T-helper 1 cell treated with Interleukin-12 subunit alpha and Interleukin-12 subunit beta and Interleukin-4 antibody, amounts not matched to agents 30 μg/mL and 1 μg/mL, for 36 hours (primary cell): ENCODE measurements around the gene NUDT12.

Experiments
- H3K27ac Mint-ChIP-seq: one replicate; pipeline ENCODE4 v1.8.0; 2021; ENCODE audit warnings: mild to moderate bottlenecking, mixed read lengths
- H3K27me3 Mint-ChIP-seq: one replicate; pipeline ENCODE4 v1.8.0; 2021; ENCODE audit warnings: low read depth, mixed read lengths
- H3K36me3 Mint-ChIP-seq: one replicate; pipeline ENCODE4 v1.8.0; 2021; ENCODE audit warnings: low read depth, mixed read lengths
- H3K4me1 Mint-ChIP-seq: one replicate; pipeline ENCODE4 v1.8.0; 2021; ENCODE audit warnings: low read depth, mixed read lengths
- H3K4me3 Mint-ChIP-seq: one replicate; pipeline ENCODE4 v1.8.0; 2021; ENCODE audit warnings: mild to moderate bottlenecking, moderate library complexity, mixed read lengths
- H3K9me3 Mint-ChIP-seq: one replicate; pipeline ENCODE4 v1.8.0; 2021; ENCODE audit warnings: mixed read lengths

NUDT12 gene

DNA sequence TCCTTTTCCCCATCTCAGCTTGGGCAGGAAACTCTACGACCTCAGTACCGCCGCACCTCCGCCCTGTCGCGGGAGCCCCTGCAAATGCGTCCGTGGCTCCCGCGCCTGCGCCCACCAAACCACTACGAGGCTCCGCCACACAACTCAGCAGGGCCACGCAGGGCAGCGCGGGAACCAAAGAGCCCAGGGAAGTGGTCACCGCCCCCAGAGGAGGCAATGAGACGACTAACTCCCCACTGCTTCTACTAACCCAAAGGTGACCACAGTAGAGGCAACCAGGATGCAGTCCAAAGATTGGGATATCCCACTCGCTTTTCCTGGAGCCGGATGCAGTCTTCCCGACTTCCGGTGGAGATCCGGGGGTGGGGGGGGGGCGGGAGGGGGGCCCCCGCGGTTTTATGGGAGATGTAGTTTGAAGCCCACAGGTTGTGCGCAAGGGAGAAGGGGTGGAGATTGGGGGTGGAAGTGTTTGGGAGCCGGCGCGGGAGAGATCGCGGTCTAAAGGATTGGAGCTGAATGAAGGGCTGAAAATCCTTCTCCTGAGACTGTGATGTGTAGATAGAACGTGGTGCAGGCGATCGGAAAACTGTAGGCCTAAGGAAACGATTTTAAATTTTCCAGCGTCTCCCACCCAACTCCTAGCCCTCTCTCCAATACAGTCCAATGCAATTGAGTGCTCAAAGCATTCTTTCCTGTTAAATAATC is at the start of gene NUDT12:
Gene NUDT12, minus strand, starts transcription at position 337 of the 705 bp plus-strand sequence. CDS start 2,541 bp downstream, outside the sequence.
- peak within 1 kb of the TSS; percentile 42 for H3K27ac Mint-ChIP-seq
- H3K36me3 Mint-ChIP-seq, result no peaks in the 10 kb centered on the region
- H3K4me1 Mint-ChIP-seq, result peaks cover 8% of the 10 kb centered on the region
- H3K9me3 Mint-ChIP-seq, result no peaks in the 10 kb centered on the region
- peaks cover 13% of the 10 kb centered on the region for H3K27me3 Mint-ChIP-seq
- H3K4me3 Mint-ChIP-seq, result peak within 1 kb of the TSS; percentile 83

DNA sequence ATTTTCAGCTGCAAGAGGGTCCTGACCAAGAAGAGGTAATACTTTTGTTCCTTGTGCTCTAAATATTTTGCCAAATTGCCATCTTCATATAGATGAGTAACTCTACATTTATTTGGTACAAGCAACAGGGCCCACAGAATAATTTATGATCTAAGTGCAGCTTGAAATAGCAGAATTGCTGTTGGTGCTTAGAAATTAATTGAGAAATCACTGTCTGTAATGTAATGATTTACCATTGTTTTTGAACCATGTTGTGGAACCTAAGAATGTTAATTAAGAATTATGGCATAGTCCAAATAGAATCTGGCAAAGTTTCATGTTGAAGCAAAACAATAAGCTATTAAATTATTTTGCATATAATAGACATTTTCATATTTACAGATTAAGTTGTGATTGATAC is 44.8 kb upstream of the NUDT12 start:
- H3K27me3 Mint-ChIP-seq, result no peaks in the 10 kb centered on the region
- no peaks in the 10 kb centered on the region for H3K36me3 Mint-ChIP-seq
- H3K4me3 Mint-ChIP-seq, result no peak overlapping the region
- no peaks in the 10 kb centered on the region for H3K4me1 Mint-ChIP-seq
- no peak overlapping the region for H3K27ac Mint-ChIP-seq
- no peaks in the 10 kb centered on the region for H3K9me3 Mint-ChIP-seq

DNA sequence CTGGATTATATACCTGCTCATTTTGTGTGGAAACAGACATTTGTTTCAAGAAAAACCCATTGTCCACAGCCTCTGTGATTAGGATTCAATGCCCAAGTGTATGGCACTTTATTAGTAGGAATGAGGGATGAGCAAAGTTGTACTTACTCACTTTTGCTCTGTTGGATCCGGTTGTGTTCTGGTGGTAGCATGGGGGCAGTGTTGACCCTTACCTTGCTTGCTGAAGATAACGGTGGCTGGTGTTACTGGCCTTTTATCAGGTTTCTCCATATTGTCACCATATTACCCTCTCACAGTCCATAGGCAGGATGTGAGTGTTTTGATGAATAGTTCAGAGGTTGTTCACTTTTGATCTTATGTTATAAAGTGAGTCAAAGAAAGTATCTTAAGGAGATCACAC is 42.7 kb upstream of the NUDT12 start:
- H3K9me3 Mint-ChIP-seq, result no peaks in the 10 kb centered on the region
- H3K4me1 Mint-ChIP-seq, result no peaks in the 10 kb centered on the region
- H3K27ac Mint-ChIP-seq, result no peak overlapping the region
- no peaks in the 10 kb centered on the region for H3K27me3 Mint-ChIP-seq
- no peak overlapping the region for H3K4me3 Mint-ChIP-seq
- H3K36me3 Mint-ChIP-seq, result no peaks in the 10 kb centered on the region

DNA sequence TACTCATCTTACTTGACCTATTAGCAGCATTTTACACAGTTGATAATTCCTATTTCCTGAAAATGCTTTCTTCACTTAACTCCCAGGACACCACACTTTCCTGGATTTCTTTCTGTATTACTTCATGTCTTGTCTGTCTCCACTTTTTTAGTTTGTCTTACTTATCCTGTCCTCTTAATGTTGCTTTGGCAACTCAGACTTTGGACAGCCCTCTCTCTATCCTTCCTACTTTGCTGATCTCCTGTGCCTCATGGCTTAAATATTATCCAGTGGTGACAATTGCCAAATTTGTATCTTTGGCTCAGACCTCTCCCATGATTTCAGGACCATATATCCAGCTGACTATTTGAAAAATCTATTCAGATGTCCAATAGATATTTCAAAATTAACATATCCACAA is 39.8 kb upstream of the NUDT12 start:
- no peaks in the 10 kb centered on the region for H3K9me3 Mint-ChIP-seq
- no peaks in the 10 kb centered on the region for H3K27me3 Mint-ChIP-seq
- no peak overlapping the region for H3K4me3 Mint-ChIP-seq
- no peak overlapping the region for H3K27ac Mint-ChIP-seq
- no peaks in the 10 kb centered on the region for H3K36me3 Mint-ChIP-seq
- H3K4me1 Mint-ChIP-seq, result no peaks in the 10 kb centered on the region

DNA sequence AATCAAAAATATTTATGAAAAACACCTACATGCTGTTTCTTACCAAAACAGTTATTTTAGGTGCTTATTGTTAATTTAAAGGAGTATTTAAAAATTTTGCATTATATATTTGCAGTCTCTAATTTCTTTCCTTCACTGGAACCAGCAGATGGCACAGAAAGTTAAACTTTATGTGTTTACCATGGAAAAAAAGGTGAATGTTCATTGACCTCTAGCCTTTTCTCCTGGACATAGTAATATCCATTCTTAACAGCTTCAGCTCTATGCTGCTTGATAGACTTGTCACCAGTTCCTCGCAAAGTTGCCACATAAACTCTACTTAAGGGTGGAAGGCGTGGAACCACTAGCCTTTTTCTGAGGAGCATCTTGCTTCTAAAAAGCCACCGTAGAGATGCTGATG is 38.7 kb upstream of the NUDT12 start:
- Mint-ChIP-seq H3K9me3 (no peaks in the 10 kb centered on the region), H3K27me3 (no peaks in the 10 kb centered on the region), H3K36me3 (no peaks in the 10 kb centered on the region), H3K4me1 (no peaks in the 10 kb centered on the region), H3K4me3 (no peak overlapping the region), H3K27ac (no peak overlapping the region)

DNA sequence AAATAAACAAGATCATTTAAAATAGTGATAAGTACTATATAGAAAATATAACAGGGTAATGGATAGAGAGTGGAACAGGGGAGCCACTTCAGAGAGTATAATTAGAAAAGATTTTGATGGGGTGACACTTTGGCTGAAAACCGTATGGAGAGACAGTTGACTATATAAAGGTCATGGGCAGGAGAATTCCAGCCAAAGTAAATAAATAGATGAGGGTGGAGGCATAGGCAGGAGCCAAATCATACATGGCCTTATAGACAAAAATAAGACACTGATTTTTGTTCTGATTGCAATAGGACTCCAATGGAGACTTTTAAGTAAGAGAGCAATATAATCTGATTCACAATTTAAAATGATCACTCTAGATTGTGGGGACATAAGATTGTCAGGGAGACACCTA is 37.5 kb upstream of the NUDT12 start:
- no peaks in the 10 kb centered on the region for H3K36me3 Mint-ChIP-seq
- no peaks in the 10 kb centered on the region for H3K4me1 Mint-ChIP-seq
- H3K27ac Mint-ChIP-seq, result no peak overlapping the region

DNA sequence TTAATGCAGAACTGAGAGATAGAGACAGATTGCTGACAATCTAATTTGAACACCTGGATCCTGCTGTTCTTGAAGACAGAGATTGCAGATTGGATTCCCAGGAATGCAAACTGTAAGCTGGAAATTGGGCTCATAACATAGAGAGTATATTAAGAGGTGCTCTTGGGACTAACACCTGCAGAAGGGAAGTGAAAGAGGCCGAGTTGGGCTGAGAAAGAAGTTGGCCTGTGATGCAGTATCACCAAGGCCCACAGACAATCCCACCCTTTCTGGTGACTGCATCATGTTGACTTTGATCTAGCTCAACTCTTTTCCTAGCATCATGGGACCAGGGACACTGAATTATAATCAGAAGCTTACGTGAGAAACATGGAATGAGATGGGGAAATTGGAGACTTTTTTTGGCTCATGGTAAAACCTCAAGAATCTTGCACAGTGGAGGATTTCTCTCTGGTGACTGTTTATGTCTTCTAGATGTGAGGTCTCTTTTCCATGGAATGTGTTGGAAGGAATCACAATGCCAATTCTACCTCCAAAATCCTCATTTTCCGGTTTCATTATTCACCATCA is 36.5 kb upstream of the NUDT12 start:
- H3K27ac Mint-ChIP-seq, result no peak overlapping the region
- H3K9me3 Mint-ChIP-seq, result no peaks in the 10 kb centered on the region
- no peaks in the 10 kb centered on the region for H3K4me1 Mint-ChIP-seq
- H3K36me3 Mint-ChIP-seq, result no peaks in the 10 kb centered on the region
- H3K4me3 Mint-ChIP-seq, result no peak overlapping the region
- no peaks in the 10 kb centered on the region for H3K27me3 Mint-ChIP-seq

More for the DNA sequence above, 37.5 kb upstream of the NUDT12 start:
- no peaks in the 10 kb centered on the region for H3K27me3 Mint-ChIP-seq
- H3K4me3 Mint-ChIP-seq, result no peak overlapping the region
- H3K9me3 Mint-ChIP-seq, result no peaks in the 10 kb centered on the region

DNA sequence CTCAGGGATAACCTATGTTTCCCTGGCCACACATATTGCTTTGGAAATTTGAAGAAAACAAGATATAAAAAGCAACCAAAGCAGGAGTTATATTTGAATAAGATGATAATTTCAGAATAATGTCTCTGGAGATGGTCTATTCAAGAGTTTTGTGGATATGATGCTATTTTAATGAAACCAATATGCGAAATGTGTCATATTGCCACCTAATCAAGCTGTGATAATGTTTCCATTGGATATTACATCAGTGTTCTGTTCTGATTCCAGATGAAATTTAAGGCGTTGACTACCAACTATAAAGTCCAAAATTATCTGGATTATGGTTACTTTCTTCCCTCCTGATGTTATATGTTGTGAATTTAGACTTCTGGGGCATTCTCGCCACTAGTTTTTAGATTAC is 27.6 kb upstream of the NUDT12 start:
- Mint-ChIP-seq H3K9me3 (no peaks in the 10 kb centered on the region), H3K4me1 (no peaks in the 10 kb centered on the region), H3K36me3 (no peaks in the 10 kb centered on the region), H3K27ac (no peak overlapping the region), H3K27me3 (no peaks in the 10 kb centered on the region), H3K4me3 (no peak overlapping the region)

DNA sequence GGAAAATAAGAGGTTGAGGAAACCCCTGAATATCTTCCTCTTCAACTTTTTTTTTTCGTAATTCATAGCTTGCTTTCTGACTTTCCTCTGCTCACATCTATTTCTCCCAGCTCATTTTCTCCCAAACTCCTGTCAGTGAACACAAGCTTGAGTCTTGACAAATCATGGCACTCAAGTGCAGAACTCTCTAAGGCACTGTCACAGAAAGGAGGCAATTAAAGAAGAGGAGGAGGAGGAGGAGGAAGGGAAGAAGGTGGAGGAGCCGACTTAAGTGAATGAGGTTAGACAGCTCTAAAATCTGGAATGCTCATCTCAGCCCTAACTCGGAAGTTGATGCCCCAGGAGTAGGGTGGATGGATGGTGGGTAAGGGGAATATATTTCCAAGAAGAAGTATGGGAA is 27.2 kb upstream of the NUDT12 start:
- Mint-ChIP-seq H3K27ac (no peak overlapping the region), H3K36me3 (no peaks in the 10 kb centered on the region), H3K27me3 (no peaks in the 10 kb centered on the region), H3K4me3 (no peak overlapping the region), H3K4me1 (no peaks in the 10 kb centered on the region), H3K9me3 (no peaks in the 10 kb centered on the region)

DNA sequence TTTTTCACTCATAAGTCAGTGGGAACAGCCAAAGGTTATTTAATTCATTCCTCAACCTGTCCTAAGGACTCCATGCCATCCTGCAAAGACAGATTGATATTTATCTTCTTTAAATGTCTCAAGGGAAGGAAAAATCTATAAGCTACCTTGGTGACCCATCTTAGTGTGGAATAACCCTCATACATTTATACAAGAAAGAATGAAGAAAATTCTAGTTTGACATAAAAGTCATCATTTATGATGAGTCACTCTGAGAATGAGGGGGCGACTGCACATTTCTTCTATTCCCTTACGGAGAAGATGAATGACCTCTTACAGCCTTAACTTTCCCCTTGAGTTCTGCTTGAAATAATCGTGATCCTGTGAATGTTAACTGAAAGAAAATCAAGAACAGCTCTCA is 26.8 kb upstream of the NUDT12 start:
- H3K36me3 Mint-ChIP-seq, result no peaks in the 10 kb centered on the region

DNA sequence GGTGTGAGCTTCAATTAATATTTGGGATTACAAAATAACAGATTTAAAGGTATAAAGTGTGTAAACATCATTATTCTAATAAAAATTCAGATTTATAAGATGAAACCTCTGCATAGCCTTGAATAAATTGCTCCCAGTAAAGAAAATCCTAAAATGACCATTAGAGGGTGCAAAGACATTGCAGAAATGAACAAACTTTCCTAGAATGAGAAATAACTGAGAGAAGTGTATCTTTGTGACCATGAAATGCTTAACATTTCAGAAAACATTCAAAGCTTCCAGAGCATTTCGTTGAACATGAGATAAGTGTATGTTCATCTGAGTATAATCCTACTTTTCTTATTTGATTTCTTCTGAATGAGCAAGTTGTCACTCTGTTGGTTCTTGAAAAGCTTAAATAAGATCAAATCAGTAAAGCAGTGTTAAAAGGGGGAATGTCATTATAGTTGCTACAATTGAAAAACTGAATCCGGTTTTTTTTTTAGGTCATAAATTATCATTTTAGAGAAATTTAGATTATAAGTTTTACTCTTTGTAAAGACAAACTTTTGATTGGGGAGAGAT is 24.7 kb upstream of the NUDT12 start:
- no peak overlapping the region for H3K27ac Mint-ChIP-seq
- no peaks in the 10 kb centered on the region for H3K4me1 Mint-ChIP-seq
- H3K27me3 Mint-ChIP-seq, result no peaks in the 10 kb centered on the region
- no peak overlapping the region for H3K4me3 Mint-ChIP-seq
- H3K36me3 Mint-ChIP-seq, result no peaks in the 10 kb centered on the region
- H3K9me3 Mint-ChIP-seq, result no peaks in the 10 kb centered on the region

More for the DNA sequence above, 26.8 kb upstream of the NUDT12 start:
- Mint-ChIP-seq H3K4me3 (no peak overlapping the region), H3K9me3 (no peaks in the 10 kb centered on the region), H3K4me1 (no peaks in the 10 kb centered on the region), H3K27me3 (no peaks in the 10 kb centered on the region), H3K27ac (no peak overlapping the region)

DNA sequence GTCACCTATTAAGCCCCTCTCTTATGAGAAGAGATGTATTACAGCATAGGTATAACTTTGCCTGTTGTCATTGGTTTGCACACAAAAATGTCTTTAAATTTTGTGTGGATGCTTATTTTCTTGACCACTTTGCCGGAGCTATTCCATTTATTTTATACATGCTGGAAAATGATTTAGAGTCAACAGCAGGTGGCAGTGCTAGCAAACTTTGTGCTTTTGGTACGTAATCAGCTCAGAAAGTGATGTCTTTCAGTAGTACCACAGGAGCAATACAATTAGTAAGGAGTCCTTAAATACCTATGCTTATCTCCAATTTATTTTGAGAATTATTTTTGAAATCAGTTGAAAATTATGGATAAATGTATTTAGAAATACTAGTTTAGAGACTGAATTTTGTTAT is 19.8 kb upstream of the NUDT12 start:
- Mint-ChIP-seq H3K36me3 (no peaks in the 10 kb centered on the region), H3K27ac (no peak overlapping the region), H3K4me3 (no peak overlapping the region), H3K4me1 (no peaks in the 10 kb centered on the region), H3K27me3 (no peaks in the 10 kb centered on the region), H3K9me3 (no peaks in the 10 kb centered on the region)

DNA sequence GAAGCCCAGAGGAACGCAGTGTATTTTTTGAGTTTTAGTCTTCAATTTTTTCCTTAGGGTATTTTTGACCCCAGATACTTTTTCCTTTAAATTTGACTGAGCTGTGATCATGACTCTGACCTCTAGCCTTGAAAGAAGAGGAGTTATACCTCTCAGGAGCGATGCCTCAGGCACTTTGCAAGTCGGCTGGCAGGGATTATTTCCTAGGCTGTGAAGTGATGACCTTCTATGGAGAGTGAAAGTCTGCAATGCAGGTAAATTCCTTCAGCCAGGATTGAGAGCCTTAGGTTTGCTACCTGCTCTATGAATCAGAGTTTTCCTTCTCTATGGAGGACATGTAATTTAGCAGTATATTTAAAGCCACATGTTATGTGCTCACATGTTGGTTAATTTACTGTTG is 10.8 kb upstream of the NUDT12 start:
- Mint-ChIP-seq H3K4me1 (no peaks in the 10 kb centered on the region), H3K27me3 (peaks cover 4% of the 10 kb centered on the region), H3K36me3 (no peaks in the 10 kb centered on the region), H3K27ac (no peak overlapping the region), H3K4me3 (no peak overlapping the region), H3K9me3 (no peaks in the 10 kb centered on the region)

DNA sequence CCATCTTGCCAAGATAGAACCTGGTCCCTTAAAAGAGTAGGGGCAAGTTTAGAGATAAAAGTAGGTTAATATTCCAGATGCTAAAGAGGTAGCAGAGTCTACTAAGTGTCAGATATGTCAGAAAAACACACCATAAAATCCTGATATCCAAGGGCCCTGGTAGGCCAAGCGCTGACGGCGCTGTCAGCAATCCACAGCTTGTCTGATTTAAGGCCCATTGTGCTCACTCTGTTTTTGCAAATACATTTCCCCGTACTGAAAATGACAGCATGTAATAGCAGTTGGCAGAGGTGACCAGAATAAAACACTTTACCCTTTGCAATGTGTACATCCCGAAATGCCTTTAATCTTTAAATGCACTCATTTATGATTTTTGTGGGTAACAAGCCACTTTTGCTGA is 9.9 kb upstream of the NUDT12 start:
- Mint-ChIP-seq H3K36me3 (no peaks in the 10 kb centered on the region), H3K9me3 (no peaks in the 10 kb centered on the region), H3K27me3 (peaks cover 4% of the 10 kb centered on the region), H3K27ac (no peak overlapping the region), H3K4me3 (no peak overlapping the region), H3K4me1 (no peaks in the 10 kb centered on the region)

DNA sequence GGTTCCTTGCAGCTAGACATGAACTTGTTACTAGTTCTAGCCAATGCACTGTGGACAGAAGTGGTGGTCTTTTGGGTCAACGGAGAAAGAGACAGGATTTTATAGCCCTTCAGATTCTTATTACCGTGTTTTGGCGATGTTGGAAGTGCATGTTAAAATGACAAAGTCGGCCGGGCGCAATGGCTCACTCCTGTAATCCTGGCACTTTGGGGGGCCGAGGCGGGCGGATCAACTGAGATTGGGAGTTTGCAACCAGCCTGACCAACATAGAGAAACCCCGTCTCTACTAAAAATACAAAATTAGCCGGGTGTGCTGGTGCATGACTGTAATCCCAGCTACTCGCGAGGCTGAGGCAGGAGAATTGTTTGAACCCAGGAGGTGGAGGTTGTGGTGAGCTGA is 9.1 kb upstream of the NUDT12 start:
- Mint-ChIP-seq H3K4me1 (no peaks in the 10 kb centered on the region), H3K9me3 (no peaks in the 10 kb centered on the region), H3K27me3 (peaks cover 7% of the 10 kb centered on the region), H3K4me3 (no peak overlapping the region), H3K36me3 (no peaks in the 10 kb centered on the region), H3K27ac (no peak overlapping the region)
